ENCODE measurements around the gene SEMA4A.

The SEMA4A gene

DNA sequence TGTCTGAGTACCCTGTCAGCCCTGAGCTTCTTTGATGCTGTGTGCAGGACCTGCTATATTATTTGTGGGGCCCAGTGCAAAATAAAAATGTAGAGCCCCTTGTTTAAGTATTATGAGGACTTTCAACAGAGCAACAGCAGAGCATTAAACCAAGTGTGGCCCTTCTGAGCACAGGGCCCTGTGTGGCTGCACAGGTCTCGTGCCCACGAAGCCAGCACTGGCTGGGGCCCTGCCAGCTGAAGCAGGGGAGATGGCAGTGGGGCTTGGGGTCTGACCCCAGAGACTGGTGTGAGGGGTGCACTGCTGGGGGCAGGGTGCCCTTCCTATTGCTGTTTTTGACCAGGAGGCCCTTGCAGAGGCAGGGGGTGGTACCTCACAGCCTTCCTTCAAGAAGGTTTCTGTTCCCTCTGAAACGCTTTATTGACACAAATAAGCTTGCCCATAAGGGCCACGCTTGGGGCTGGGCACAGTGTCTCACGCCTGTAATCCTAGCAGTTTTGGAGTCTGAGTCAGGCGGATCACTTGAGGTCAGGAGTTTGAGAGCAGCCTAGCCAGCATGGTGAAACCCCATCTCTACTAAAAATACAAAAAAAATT lies 2.2 kb upstream of the SEMA4A start:
- TF ChIP-seq SIN3A (IDR thresholded peaks at IDR 0.05; ENCODE audit: borderline replicate concordance, insufficient read depth, low read length) (no peak), FOXP2 (optimal IDR thresholded peaks at IDR 0.05; ENCODE audit: borderline replicate concordance, extremely low read depth, extremely low read length, insufficient read depth) (no peak), POLR2AphosphoS5 (IDR thresholded peaks at IDR 0.05; ENCODE audit: low read depth, low read length) (no peak), REST (IDR thresholded peaks at IDR 0.05; ENCODE audit: insufficient read depth in 1 of 2, low read depth in 2 of 2, low read length in 2 of 2) (no peak), TAF1 (IDR thresholded peaks at IDR 0.05; ENCODE audit: borderline replicate concordance, insufficient read depth, low read length) (no peak)

GRCh38 chr1:156152628-156153027 lies 757 bp upstream of the SEMA4A start:
- TF ChIP-seq POLR2AphosphoS5 (IDR thresholded peaks at IDR 0.05; ENCODE audit: low read depth, low read length) (no peak), FOXP2 (optimal IDR thresholded peaks at IDR 0.05; ENCODE audit: borderline replicate concordance, extremely low read depth, extremely low read length, insufficient read depth) (no peak), TAF1 (IDR thresholded peaks at IDR 0.05; ENCODE audit: borderline replicate concordance, insufficient read depth, low read length) (no peak), SIN3A (IDR thresholded peaks at IDR 0.05; ENCODE audit: borderline replicate concordance, insufficient read depth, low read length) (no peak), REST (IDR thresholded peaks at IDR 0.05; ENCODE audit: insufficient read depth in 1 of 2, low read depth in 2 of 2, low read length in 2 of 2) (no peak)

GRCh38 chr1:156154317-156154749 lies 948 bp downstream of the SEMA4A start:
- TF ChIP-seq FOXP2 (optimal IDR thresholded peaks at IDR 0.05; ENCODE audit: borderline replicate concordance, extremely low read depth, extremely low read length, insufficient read depth): no peak

- TF ChIP-seq REST (IDR thresholded peaks at IDR 0.05; ENCODE audit: insufficient read depth in 1 of 2, low read depth in 2 of 2, low read length in 2 of 2) (no peak), POLR2AphosphoS5 (IDR thresholded peaks at IDR 0.05; ENCODE audit: low read depth, low read length) (no peak), SIN3A (IDR thresholded peaks at IDR 0.05; ENCODE audit: borderline replicate concordance, insufficient read depth, low read length) (no peak), TAF1 (IDR thresholded peaks at IDR 0.05; ENCODE audit: borderline replicate concordance, insufficient read depth, low read length) (no peak), FOXP2 (optimal IDR thresholded peaks at IDR 0.05; ENCODE audit: borderline replicate concordance, extremely low read depth, extremely low read length, insufficient read depth) (no peak)
These were observed 2.5 kb downstream of the SEMA4A start for GRCh38 chr1:156155756-156156510.

- TF ChIP-seq FOXP2 (optimal IDR thresholded peaks at IDR 0.05; ENCODE audit: borderline replicate concordance, extremely low read depth, extremely low read length, insufficient read depth): no peak
- no peak for TF ChIP-seq SIN3A (IDR thresholded peaks at IDR 0.05; ENCODE audit: borderline replicate concordance, insufficient read depth, low read length)
- no peak for TF ChIP-seq REST (IDR thresholded peaks at IDR 0.05; ENCODE audit: insufficient read depth in 1 of 2, low read depth in 2 of 2, low read length in 2 of 2)
- TF ChIP-seq POLR2AphosphoS5 (IDR thresholded peaks at IDR 0.05; ENCODE audit: low read depth, low read length): no peak
- TF ChIP-seq TAF1 (IDR thresholded peaks at IDR 0.05; ENCODE audit: borderline replicate concordance, insufficient read depth, low read length): no peak
These were observed 4.1 kb downstream of the SEMA4A start for GRCh38 chr1:156157506-156157905.

Measured in PFSK-1 (cell line).